DMS153 treated with DMSO at 0.1 percent for 48 hours (cell line): ENCODE results near the gene WDR86.

ENCODE experiments used
- DNase-seq: peaks from one replicate; lab custom pipeline; 2025; ENCODE audit not compliant: unreplicated experiment; lab: John Stamatoyannopoulos, UW

WDR86 gene

GRCh38 chr7:151406886-151407583, 2.8 kb downstream of the WDR86 start:
- DNase-seq, result no peak

GRCh38 chr7:151406051-151406875, 3.6 kb downstream of the WDR86 start:
- no peak for DNase-seq

GRCh38 chr7:151405588-151405987, 4.2 kb downstream of the WDR86 start:
- DNase-seq, result no peak

- no peak for DNase-seq
Observed at GRCh38 chr7:151405056-151405455, 4.8 kb downstream of the WDR86 start.

- no peak for DNase-seq
Observed at GRCh38 chr7:151404216-151405011, 5.4 kb downstream of the WDR86 start.

GRCh38 chr7:151403764-151404163, 6.1 kb downstream of the WDR86 start:
- DNase-seq, result no peak

GRCh38 chr7:151402029-151402835, 7.6 kb downstream of the WDR86 start:
- no peak for DNase-seq

GRCh38 chr7:151400626-151401315, 9.1 kb downstream of the WDR86 start:
- DNase-seq, result no peak

GRCh38 chr7:151399906-151400305, 9.9 kb downstream of the WDR86 start:
- no peak for DNase-seq

- no peak for DNase-seq
Observed at GRCh38 chr7:151399305-151399601, 10.6 kb downstream of the WDR86 start.

GRCh38 chr7:151398446-151399304, 11.2 kb downstream of the WDR86 start:
- DNase-seq, result no peak

GRCh38 chr7:151397026-151397425, 12.8 kb downstream of the WDR86 start:
- DNase-seq, result no peak

- no peak for DNase-seq
Observed at GRCh38 chr7:151396328-151396970, 13.4 kb downstream of the WDR86 start.

- no peak for DNase-seq
Observed at GRCh38 chr7:151395036-151395367, 14.8 kb downstream of the WDR86 start.

GRCh38 chr7:151394076-151395035, 15.5 kb downstream of the WDR86 start:
- DNase-seq, result no peak

GRCh38 chr7:151393031-151393977, 16.5 kb downstream of the WDR86 start:
- no peak for DNase-seq

GRCh38 chr7:151392426-151392825, 17.4 kb downstream of the WDR86 start:
- no peak for DNase-seq
